HG03045 (cell line): ENCODE results near the gene RESF1.

ENCODE experiments used
- ATAC-seq: cut with Tn5 transposase; IDR thresholded peaks from one replicate; pipeline ENCODE4 v1.9.1; 2021; ENCODE audit warnings: mild to moderate bottlenecking, moderate library complexity; ENCODE audit not compliant: unreplicated experiment

The RESF1 gene

GRCh38 chr12:31959701-31960391 is 631 bp downstream of the RESF1 start:
- peak; percentile 59 for ATAC-seq

- ATAC-seq: no peak
Measured at GRCh38 chr12:31961137-31961536, 1.9 kb downstream of the RESF1 start.

GRCh38 chr12:31962076-31962475 is 2.9 kb downstream of the RESF1 start:
- ATAC-seq: no peak

DNA sequence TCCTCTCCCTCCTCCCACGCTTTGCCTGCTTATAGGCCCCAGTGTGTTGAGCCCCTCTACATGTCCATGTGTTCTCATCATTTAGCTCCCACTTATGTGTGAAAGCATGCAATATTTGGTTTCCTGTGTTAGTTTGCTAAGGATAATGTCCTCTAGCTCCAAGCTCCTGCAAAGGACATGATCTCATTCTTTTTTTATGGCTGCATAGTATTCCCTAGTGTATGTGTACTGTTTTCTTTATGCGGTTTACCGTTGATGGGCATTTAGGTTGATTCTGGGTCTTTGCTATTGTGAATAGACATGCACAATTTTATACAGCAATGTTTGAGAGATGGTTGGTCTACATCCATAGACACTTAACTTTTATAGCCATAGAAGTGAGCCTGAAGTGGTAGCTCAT is 5.1 kb downstream of the RESF1 start:
- ATAC-seq: no peak

DNA sequence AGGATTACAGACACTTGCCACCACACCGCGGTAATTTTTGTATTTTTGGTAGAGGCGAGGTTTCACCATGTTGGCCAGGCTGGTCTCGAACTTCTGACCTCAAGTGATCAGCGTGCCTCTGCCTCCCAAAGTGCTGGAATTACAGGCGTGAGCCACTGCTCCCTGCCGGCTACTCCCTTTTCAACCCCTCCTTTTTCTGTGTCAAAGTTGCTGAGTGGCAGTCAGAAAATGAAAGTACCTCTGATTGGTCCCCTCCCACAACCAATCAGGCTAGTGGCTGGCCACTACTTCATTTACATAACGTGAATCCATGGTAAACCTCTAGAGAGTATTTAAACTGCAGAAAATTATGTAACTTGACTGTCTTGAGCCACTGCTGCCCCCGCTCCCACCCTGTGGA is 5.9 kb downstream of the RESF1 start:
- no peak for ATAC-seq

DNA sequence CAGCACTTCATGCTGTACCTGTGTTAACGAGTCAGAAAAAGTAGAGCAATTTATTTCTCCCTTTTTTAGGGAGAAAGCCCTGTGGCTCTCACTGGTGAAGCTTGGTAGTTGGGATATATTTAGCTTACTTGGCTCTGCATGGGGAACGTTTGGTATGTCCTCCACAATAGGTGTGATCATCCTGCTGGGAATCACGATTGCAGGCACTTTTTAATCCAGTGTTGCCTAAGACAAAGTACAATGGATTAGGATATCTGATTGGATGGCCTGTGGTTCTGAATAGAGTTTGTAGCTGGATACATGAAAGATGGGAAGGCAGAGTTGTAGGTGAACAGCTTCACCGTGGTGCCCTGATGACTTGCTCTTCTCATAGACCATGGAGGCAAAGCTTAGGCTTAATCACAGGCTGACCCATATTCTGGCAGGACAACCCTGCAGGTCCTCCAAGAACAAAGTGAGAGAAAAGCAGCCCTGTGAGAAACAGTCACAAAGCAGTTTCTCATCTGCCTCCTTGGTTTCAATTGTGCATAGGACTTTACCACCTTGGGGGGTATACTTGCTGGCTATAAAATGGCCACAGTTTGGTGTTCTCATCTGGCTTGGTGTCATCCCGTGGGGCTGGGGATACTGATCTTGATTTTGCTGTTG is 7.5 kb downstream of the RESF1 start:
- no peak for ATAC-seq

DNA sequence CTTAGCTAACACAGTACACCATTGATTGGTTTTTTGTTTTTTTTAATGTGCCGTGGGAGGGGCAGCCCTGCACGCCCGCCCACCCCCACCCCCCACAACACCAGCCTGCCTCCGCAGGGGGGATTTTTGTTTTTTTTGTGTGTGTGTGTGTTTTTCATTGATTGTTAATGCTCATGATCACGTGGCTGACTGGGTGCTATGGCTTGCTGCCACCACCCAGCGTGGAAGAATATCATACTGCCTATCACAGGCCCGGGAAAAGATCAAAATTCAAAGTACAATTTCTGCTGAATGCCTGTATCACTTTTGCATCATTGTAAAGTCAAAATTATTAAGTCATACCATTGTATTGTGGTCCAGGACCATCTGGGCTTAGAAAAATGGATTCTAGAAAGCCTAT is 8.3 kb downstream of the RESF1 start:
- no peak for ATAC-seq

- no peak for ATAC-seq
Measured at GRCh38 chr12:31970199-31970598, 11.0 kb downstream of the RESF1 start.

- ATAC-seq: no peak
Measured at GRCh38 chr12:31973818-31974217, 14.6 kb downstream of the RESF1 start.

GRCh38 chr12:31974673-31975072 is 15.5 kb downstream of the RESF1 start:
- no peak for ATAC-seq

DNA sequence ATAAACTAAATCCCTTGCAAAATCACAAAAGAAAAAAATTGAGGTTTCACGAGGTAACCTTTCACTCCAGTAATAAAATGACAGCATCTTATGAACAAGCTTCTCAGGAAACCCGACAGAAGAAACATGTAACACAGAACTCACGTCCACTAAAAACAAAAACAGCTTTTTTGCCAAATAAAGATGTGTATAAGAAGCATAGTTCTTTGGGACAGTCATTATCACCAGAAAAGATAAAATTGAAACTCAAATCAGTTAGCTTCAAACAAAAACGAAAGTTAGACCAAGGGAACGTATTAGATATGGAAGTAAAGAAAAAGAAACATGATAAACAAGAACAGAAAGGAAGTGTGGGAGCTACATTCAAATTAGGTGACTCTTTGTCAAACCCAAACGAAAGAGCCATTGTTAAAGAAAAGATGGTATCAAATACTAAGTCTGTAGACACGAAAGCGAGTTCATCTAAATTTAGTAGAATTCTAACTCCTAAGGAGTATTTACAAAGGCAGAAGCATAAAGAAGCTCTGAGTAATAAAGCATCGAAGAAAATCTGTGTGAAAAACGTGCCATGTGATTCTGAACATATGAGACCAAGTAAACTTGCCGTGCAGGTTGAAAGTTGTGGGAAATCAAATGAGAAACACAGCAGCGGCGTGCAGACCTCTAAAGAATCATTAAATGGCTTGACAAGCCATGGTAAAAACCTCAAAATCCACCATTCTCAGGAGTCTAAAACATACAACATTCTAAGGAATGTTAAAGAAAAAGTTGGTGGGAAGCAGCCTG is 25.8 kb downstream of the RESF1 start:
- no peak for ATAC-seq

- no peak for ATAC-seq
Measured at GRCh38 chr12:31985832-31986231, 26.6 kb downstream of the RESF1 start.

- no peak for ATAC-seq
Measured at GRCh38 chr12:31989571-31990362, 30.6 kb downstream of the RESF1 start.

GRCh38 chr12:31991146-31991545 is 31.9 kb downstream of the RESF1 start:
- ATAC-seq: no peak

DNA sequence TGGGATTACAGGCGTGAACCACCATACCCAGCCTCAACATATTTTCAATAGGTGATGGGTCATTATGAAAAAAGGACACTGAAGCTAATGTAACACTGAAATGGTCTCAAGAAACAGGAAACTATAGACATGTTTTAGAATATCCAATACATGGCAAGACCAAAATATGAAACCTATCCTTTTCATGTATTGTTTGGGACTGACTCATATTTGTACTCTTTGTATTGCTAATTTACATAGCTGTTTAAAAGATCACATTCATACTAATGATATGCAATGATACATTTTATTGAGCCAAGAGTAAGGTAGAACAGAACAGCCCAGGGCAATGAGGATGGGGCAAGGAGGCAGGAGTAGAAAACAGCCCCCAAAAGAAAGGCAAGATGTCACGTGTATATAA is 32.6 kb downstream of the RESF1 start:
- ATAC-seq: no peak

DNA sequence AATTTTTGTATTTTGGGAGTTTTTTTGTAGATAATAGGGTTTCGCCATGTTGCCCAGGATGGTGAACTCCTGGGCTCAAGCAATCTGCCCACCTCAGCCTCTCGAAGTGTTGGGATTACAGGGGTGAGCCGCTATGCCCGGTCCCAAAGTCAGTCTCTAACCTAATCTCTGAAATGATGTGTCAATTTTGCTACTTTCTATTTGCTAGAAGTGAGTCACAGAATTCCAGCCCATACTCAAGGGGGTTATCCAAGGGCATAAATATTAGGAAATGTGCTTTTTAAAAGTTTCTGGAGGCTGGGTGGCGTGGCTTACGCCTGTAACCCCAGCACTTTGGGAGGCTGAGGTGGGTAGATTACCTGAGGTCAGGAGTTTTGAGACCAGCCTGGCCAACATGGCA is 40.5 kb downstream of the RESF1 start:
- no peak for ATAC-seq

GRCh38 chr12:32000373-32001005 is 41.3 kb downstream of the RESF1 start:
- no peak for ATAC-seq

GRCh38 chr12:32002848-32003493 is 43.8 kb downstream of the RESF1 start:
- ATAC-seq: no peak

- ATAC-seq: no peak
Measured at GRCh38 chr12:32003654-32004053, 44.4 kb downstream of the RESF1 start.

DNA sequence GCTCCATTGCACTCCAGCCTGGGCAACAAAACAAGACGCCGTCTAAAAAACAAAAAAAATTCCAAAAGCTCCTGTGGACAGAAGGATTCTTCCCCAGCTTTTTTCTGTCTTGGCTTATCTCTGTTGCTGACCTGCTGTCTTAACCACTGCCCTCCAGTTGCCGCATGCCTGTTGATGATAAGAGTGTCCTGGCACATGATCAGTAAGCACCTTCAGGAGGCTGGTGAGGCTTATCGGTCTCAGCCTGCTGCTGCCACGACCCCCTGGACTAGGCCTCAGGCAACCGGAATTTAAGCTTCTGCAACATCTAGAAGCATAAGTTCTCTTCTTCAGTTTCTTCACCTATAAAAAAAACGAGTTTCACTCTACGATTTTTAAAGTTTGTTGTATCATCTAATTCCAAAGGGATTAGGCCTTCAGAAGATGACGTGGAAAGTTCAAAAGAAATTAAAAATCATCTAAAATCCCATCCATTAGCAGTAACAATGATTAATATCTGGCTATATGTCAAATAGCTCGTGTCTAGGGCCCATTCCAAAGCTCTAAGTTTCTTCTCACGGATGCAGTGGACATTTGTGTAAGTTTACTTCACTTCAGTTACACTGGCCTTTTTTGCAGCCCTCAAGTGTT is 46.4 kb downstream of the RESF1 start:
- no peak for ATAC-seq
